GM19240 (cell line): Measurements from ENCODE around the gene SAMD7.

Experiments used
- DNase-seq: peaks from one replicate; pipeline ENCODE4 v3.0.0; 2011; ENCODE audit warnings: low spot score; ENCODE audit not compliant: insufficient read length

SAMD7 gene

DNA sequence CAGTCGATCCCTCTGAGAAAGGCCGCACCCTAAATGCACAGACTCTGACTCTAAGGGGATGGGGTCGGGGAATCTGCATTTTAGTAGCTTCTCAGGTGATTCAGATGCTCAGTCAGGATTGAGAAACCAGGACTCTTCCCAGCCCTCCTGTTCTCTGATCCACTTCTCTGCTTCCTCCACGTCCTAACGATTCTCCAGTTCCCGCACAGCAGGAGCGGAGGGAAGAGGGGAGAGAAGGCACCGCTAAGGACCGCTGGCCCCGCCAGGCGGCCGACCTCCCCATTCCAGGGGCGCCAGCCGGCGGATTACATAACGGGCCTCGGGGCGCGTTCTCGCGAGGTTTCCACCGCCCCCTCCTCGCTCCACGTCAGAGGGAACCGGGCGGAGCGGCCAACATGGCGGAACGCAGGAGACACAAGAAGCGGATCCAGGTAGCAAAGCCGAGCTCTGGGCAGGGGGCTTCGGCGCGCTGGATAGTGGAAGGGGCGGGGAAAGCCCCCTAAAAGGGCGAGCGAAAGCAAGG is 55.1 kb downstream of the SAMD7 start, which contains the start of gene SEC62:
Gene SEC62, plus strand, starts transcription at position 380 of the 523 bp plus-strand sequence. Its CDS starts 16 bp downstream, at position 396.
- DNase-seq = peak; percentile 38

DNA sequence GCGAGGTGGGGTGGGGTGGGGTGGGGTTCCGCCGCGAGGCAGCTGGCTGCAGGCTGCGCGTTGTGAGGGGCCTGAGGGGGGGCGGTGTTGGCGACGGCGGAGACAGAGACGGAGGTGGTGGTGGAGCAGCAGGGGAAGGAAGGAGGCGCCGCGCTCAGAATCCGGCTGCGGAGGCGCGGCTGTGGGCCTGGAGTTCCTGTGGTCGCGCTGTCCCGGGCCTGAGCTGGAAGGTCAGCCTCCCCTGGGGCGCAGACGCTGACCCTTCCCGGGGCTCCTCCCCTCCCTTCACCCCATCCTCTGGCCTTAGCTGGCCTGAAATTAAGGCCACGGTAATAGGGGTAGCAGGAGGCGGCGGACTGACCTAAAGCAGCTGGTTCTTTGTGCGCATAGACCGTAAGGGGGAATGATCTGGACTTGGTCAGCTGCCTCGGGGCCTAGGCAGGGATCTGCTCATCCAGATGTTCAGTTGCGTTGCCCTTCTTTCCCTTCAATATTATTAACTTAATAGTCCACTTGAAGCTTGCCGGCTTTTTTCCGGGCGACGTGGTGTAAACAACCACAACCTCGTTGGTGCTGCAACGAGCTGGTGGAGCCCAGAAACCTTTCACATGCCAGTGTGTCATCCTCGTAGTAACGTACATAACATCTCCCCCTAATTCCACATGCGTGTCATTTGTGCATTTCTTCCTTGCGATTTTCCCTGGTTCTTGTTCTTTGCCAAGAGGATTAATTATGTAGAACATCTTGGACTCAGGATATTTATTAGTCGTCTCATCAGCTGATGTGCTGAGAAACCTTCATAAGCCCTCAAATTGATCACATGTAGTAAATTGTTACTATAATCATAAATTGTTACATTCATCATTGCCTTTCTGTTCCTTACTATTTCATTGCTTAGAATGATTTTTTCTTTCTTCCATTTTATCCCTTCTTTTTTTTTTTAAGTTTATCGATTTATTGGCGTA is 55.9 kb downstream of the SAMD7 start:
- no peak for DNase-seq

DNA sequence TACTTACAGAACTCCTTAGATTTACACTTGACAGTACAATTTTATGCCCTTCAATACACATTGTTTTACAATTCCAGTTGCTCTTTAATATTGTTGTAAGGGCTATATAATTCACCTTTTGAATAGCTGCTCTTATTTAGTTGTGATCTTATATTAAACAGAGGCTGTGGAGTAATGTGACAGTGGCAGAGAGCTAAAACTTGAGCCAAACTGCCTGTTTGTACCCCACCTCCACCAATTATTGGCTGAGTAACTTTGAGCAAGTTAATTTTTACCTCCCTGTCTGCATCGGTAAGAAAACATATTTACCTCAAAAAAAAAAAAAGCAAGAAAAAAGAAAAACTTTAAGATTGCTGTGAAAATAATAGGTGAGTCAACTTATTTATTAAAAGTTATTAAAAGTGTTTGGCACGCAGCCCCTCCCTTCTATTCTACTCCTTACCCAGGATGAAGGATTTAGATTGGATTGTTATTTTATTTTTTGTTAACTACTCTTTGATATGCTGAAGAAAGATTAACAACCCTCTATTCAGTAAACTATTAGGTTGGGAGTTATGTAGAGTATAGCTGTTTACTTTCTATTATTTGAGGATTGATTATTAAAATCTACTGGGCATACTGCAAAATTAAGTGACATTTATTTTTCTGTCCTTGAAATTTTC is 57.0 kb downstream of the SAMD7 start:
- DNase-seq = no peak

DNA sequence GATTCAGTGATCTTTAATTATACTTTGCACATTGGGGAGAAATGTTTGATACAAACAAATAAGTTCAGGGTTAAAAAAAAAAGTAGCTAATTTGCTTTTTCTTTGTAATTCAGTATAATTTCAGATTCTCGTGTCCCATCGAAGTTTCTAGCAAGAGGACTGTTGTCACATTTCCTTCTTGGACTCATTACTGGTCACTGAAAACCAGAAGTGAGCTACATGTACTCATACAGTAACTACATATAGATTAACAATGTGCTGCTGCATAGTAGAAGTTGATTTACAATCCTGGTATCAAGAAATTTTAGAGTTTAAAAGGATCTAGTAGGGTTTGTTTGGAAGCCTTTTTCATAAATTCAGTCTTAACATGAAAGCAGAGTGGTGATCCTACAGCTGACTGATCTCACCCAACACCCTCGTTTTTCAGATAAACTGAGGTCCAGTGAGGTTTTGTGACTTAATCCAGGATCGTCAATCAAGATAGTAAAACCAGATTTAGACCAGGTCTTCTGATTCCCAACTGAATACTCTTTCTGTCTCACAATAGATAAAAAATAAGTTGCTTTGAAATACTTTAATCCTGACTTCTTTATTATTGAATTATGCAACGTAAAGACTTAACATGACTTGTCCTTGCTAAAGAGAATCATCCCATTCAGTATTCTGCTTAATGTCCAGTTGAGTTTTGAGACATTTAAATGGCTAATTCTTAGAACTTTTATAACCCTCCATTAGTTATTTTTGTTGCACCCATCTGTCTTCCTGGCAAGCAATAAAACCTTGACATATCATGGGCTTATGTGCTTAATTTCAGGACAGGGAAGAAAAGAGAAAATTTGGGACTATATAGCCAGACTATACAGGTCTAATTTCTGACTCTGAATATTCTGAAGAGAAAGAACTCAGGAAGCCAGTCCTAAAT is 58.1 kb downstream of the SAMD7 start:
- no peak for DNase-seq

DNA sequence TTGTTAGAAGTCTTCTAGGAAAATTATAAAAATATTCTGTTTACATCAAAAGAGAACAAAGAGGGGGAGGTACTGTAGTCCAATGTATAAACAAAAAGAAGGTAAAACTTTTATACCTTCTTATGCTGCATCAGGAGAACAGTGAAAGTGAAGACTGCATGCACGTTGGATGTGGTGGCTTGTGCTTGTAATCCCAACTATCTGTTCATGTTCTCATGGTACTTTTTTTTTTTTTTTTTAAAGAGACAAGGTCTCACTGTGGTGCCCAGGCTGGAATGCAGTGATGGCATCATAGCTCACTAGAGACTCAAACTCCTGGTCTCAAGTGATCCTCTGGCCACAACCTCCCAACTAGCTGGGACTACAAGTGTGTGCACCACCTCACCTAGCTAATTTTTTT is 59.5 kb downstream of the SAMD7 start:
- no peak for DNase-seq

GRCh38 chr3:169971522-169971921 is 60.1 kb downstream of the SAMD7 start:
- DNase-seq = no peak

GRCh38 chr3:169980055-169980454 is 68.7 kb downstream of the SAMD7 start:
- no peak for DNase-seq

- no peak for DNase-seq
Measured at GRCh38 chr3:169984292-169984691, 72.9 kb downstream of the SAMD7 start.
